OCI-LY7 (cell line): ENCODE results near the gene PLEKHG4B. TPM values are rescaled to one million over a fixed set of nuclear protein-coding genes. Genes with fewer than 3 reads are reported as not detected.

Experiments used
- BruUV-seq: library from RNA; stranded (reverse); fragments of 400-500 nt; replicated peaks from 2 replicates; lab custom pipeline; 2021; lab: Mats Ljungman, UMichigan
- CTCF ChIA-PET: fragments of 300-600 bp; sonication (Branson Sonifier 250); formaldehyde crosslinking; loops from one replicate; lab custom pipeline; 2022; ENCODE audit warnings: antibody characterized with exemption; ENCODE audit not compliant: unreplicated experiment; lab: Charles Lee
- POLR2A ChIA-PET: fragments of 300-600 bp; sonication (Branson Sonifier 250); formaldehyde crosslinking; loops from one replicate; lab custom pipeline; 2022; ENCODE audit warnings: antibody characterized with exemption; lab: Charles Lee
- DNase-seq: peaks from one replicate; pipeline ENCODE4 v3.0.0-alpha.2; 2015; ENCODE audit warnings: low spot score
- H2AFZ ChIP-seq: fragments of 200-600 bp; sonication (generic), shearing (Covaris generic); 2 replicates; pipeline ENCODE4 v1.6.1; 2014; ENCODE audit warnings: mild to moderate bottlenecking, antibody characterized with exemption, low read length, moderate library complexity
- H3K27ac ChIP-seq: fragments of 200-600 bp; sonication (generic); 2 replicates; pipeline ENCODE4 v1.5.1; 2014; ENCODE audit warnings: mixed run types, low read depth, mild to moderate bottlenecking, moderate library complexity, low read length, inconsistent platforms; ENCODE audit not compliant: poor library complexity, severe bottlenecking
- H3K36me3 ChIP-seq: fragments of 200-600 bp; sonication (generic); 2 replicates; pipeline ENCODE4 v1.6.1; 2014; ENCODE audit warnings: mild to moderate bottlenecking, antibody characterized with exemption, low read length, moderate library complexity, mixed read lengths; ENCODE audit not compliant: insufficient read depth
- H3K4me1 ChIP-seq: fragments of 200-600 bp; sonication (generic); 2 replicates; pipeline ENCODE4 v1.5.1; 2014; ENCODE audit warnings: mild to moderate bottlenecking, low read length; ENCODE audit not compliant: insufficient read depth, poor library complexity, severe bottlenecking
- H3K4me2 ChIP-seq: fragments of 200-600 bp; sonication (generic); 2 replicates; pipeline ENCODE4 v1.6.1; 2014; ENCODE audit warnings: mild to moderate bottlenecking, low read length
- H3K4me3 ChIP-seq: fragments of 200-600 bp; sonication (generic); 2 replicates; pipeline ENCODE4 v1.5.1; 2014; ENCODE audit warnings: mild to moderate bottlenecking, low read depth, low read length; ENCODE audit not compliant: poor library complexity, severe bottlenecking
- H3K79me2 ChIP-seq: fragments of 200-600 bp; sonication (generic); 2 replicates; pipeline ENCODE4 v1.6.1; 2016; ENCODE audit warnings: low read depth, mild to moderate bottlenecking, low read length, moderate library complexity, mixed read lengths; ENCODE audit not compliant: insufficient read depth
- H3K9me2 ChIP-seq: fragments of 200-600 bp; sonication (generic); 2 replicates; pipeline ENCODE4 v1.6.1; 2016; ENCODE audit warnings: mild to moderate bottlenecking, low read length, mixed read lengths; ENCODE audit not compliant: insufficient read depth
- H3K9me3 ChIP-seq: fragments of 200-600 bp; sonication (generic); 2 replicates; pipeline ENCODE4 v1.6.1; 2014; ENCODE audit warnings: mild to moderate bottlenecking, mixed run types, low read length, mixed read lengths
- H4K20me1 ChIP-seq: fragments of 200-600 bp; sonication (generic); 2 replicates; pipeline ENCODE4 v1.6.1; 2014; ENCODE audit warnings: mild to moderate bottlenecking, antibody characterized with exemption, low read length, moderate library complexity, mixed read lengths; ENCODE audit not compliant: insufficient read depth
- CTCF ChIP-seq: fragments of 200-600 bp; sonication (generic); conservative IDR thresholded peaks from 2 replicates; pipeline ENCODE4 v1.5.1; 2014; ENCODE audit warnings: mild to moderate bottlenecking, antibody characterized with exemption, low read length, moderate library complexity, mixed read lengths
- EZH2phosphoT487 ChIP-seq: fragments of 200-600 bp; sonication (generic); IDR thresholded peaks from 2 replicates; pipeline ENCODE4 v1.6.1; 2018; ENCODE audit warnings: low read depth, borderline replicate concordance, mild to moderate bottlenecking, mixed run types, antibody characterized with exemption, low read length, moderate library complexity, mixed read lengths
- intact Hi-C: fragments of 100-400 bp; cut with micrococcal nuclease; formaldehyde crosslinking; loops from one replicate; pipeline ENCODE4 v1.10.0; 2022; ENCODE audit not compliant: unreplicated experiment
- total RNA-seq, 2 experiments: library from RNA; depleted of rRNA in 1 of 2; stranded (reverse); fragments of >200 nt in 1 of 2; shearing (Covaris generic) in 1 of 2; gene quantifications; 2 replicates each; pipeline ENCODE4 v1.2.3, GENCODE V29; 2014 to 2022

PLEKHG4B gene
- total RNA-seq, 2 experiments from 2014 or later: 0.30 to 0.41 TPM

GRCh38 chr5:192970-193831, 101.2 kb downstream of the PLEKHG4B start:
- H3K4me2 ChIP-seq: peak overlapping the region; percentile 73
- H3K9me3 ChIP-seq: no peaks in the 10 kb centered on the region
- TF ChIP-seq CTCF (no peak), EZH2phosphoT487 (no peak)
- no TSS peak for BruUV-seq
- H3K27ac ChIP-seq: peak overlapping the region; percentile 5
- H4K20me1 ChIP-seq: no peaks in the 10 kb centered on the region
- peaks cover 1% of the 10 kb centered on the region; the same call in 1 of the 2 replicates for H3K36me3 ChIP-seq
- no peak overlapping the region for H2AFZ ChIP-seq
- H3K4me3 ChIP-seq: no peak overlapping the region
- ChIA-PET POLR2A (interaction anchor here (3.4 kb wide), 1 partner anchor 8 kb away, joined by 28 read pairs; no protein-coding TSS in a partner anchor), CTCF (no interaction called here)
- peaks cover 80% of the 10 kb centered on the region for H3K4me1 ChIP-seq
- DNase-seq: no peak
- no peaks in the 10 kb centered on the region; the same call in 1 of the 2 replicates for H3K79me2 ChIP-seq
- H3K9me2 ChIP-seq: no peaks in the 10 kb centered on the region
- intact Hi-C loops: no loop called here

- Histone ChIP-seq H3K4me3 (no peak overlapping the region), H3K79me2 (no peaks in the 10 kb centered on the region; the same call in 1 of the 2 replicates), H4K20me1 (no peaks in the 10 kb centered on the region), H3K4me2 (no peak overlapping the region), H3K36me3 (peaks cover 6% of the 10 kb centered on the region; the same call in 1 of the 2 replicates), H3K27ac (no peak overlapping the region), H3K9me2 (no peaks in the 10 kb centered on the region), H2AFZ (no peak overlapping the region), H3K4me1 (peaks cover 71% of the 10 kb centered on the region), H3K9me3 (no peaks in the 10 kb centered on the region)
- POLR2A ChIA-PET: interaction anchor here (1.0 kb wide), 1 partner anchor 24 kb away, joined by 3 read pairs; the partner anchor contains the start of genes CCDC127 and SDHA
- no TSS peak for BruUV-seq
- CTCF ChIA-PET: no interaction called here
- no peak for TF ChIP-seq EZH2phosphoT487
- TF ChIP-seq CTCF: no peak
- intact Hi-C loops: no loop called here
- no peak for DNase-seq
These were observed 102.1 kb downstream of the PLEKHG4B start for GRCh38 chr5:194102-194501.
